Esophagus muscularis mucosa (tissue), 4 donors: Measurements from ENCODE around the gene CCDC127.

ENCODE experiments used
- EP300 ChIP-seq: sonication (generic); formaldehyde crosslinking; IDR thresholded peaks from one replicate; pipeline ENCODE4 v1.6.1; 2017; ENCODE audit warnings: antibody characterized with exemption
- POLR2A ChIP-seq: fragments of 450-650 bp; IDR thresholded peaks from one replicate; pipeline ENCODE4 v1.6.1; 2017; ENCODE audit warnings: antibody characterized with exemption, moderate library complexity, mild to moderate bottlenecking, low read depth
- POLR2AphosphoS5 ChIP-seq, 2 donors: sonication (generic); formaldehyde crosslinking; IDR thresholded peaks; one replicate each; pipeline ENCODE4 v1.6.1; 2017; ENCODE audit warnings: antibody characterized with exemption in 2 of 2
- TF ChIP-seq, protein P1 (sequence below), 3 experiments: fragments of 200-600 bp in 2 of 3; fragments of 450-650 bp in 1 of 3; sonication (generic) in 2 of 3; IDR thresholded peaks; one replicate each; pipeline ENCODE4 v1.5.1; 2017 to 2019; ENCODE audit warnings: antibody characterized with exemption in 3 of 3, mild to moderate bottlenecking in 2 of 3, moderate library complexity in 1 of 3

- TF ChIP-seq POLR2A = no peak
- TF ChIP-seq, protein P1, sequence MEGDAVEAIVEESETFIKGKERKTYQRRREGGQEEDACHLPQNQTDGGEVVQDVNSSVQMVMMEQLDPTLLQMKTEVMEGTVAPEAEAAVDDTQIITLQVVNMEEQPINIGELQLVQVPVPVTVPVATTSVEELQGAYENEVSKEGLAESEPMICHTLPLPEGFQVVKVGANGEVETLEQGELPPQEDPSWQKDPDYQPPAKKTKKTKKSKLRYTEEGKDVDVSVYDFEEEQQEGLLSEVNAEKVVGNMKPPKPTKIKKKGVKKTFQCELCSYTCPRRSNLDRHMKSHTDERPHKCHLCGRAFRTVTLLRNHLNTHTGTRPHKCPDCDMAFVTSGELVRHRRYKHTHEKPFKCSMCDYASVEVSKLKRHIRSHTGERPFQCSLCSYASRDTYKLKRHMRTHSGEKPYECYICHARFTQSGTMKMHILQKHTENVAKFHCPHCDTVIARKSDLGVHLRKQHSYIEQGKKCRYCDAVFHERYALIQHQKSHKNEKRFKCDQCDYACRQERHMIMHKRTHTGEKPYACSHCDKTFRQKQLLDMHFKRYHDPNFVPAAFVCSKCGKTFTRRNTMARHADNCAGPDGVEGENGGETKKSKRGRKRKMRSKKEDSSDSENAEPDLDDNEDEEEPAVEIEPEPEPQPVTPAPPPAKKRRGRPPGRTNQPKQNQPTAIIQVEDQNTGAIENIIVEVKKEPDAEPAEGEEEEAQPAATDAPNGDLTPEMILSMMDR (IDR thresholded peaks at IDR 0.05) = no peak
- TF ChIP-seq POLR2AphosphoS5 (IDR thresholded peaks at IDR 0.05) = no peak
- no peak for TF ChIP-seq EP300
These were observed 14.6 kb downstream of the CCDC127 start for GRCh38 chr5:203246-203930.
